Measurements from ENCODE around the gene TGFBR3. TPM values are rescaled to one million over a fixed set of nuclear protein-coding genes. Genes with fewer than 3 reads are reported as not detected.

TGFBR3 gene
- total RNA-seq, 4 donors from 2014 or later, result 37.3 to 61.7 (median 48.4) TPM

GRCh38 chr1:91784191-91784590 lies 101.8 kb downstream of the TGFBR3 start:
- no peak for TF ChIP-seq CTCF (IDR thresholded peaks at IDR 0.05 in 4 of 5, conservative IDR thresholded peaks at IDR 0.05 in 1 of 5)
- no peak for TF ChIP-seq POLR2A (IDR thresholded peaks at IDR 0.05)
- in situ Hi-C loops (cut with MboI; ENCODE audit: low sequenced_read_pairs in 4 of 4), result no loop called here

GRCh38 chr1:91783423-91784170 lies 102.4 kb downstream of the TGFBR3 start:
- Histone ChIP-seq H3K4me3 (no peak overlapping the region), H3K9me3 (no peaks in the 10 kb centered on the region), H3K4me1 (peaks cover 26 to 27% of the 10 kb centered on the region in 2 donors), H3K36me3 (no peaks in the 10 kb centered on the region), H3K27ac (peak overlapping the region; percentile 16 to 45 (median 42)), H3K27me3 (no peaks in the 10 kb centered on the region)
- no peak for TF ChIP-seq POLR2A (IDR thresholded peaks at IDR 0.05)
- no peak for TF ChIP-seq CTCF (IDR thresholded peaks at IDR 0.05 in 4 of 5, conservative IDR thresholded peaks at IDR 0.05 in 1 of 5)
- ATAC-seq (no peak), DNase-seq (no peak)
- intact Hi-C loops (cut with DNase I; ENCODE audit: low total_unique reads) (no loop called here), in situ Hi-C loops (cut with MboI; ENCODE audit: low sequenced_read_pairs in 4 of 4) (no loop called here)

More at GRCh38 chr1:91784191-91784590, 101.8 kb downstream of the TGFBR3 start:
- Histone ChIP-seq H3K36me3 (no peaks in the 10 kb centered on the region), H3K4me3 (no peak overlapping the region), H3K4me1 (peaks cover 23 to 25% of the 10 kb centered on the region in 2 donors), H3K9me3 (no peaks in the 10 kb centered on the region), H3K27me3 (no peaks in the 10 kb centered on the region), H3K27ac (peak overlapping the region in 3 of 4 donors; percentile 40 to 45 (median 43))
- intact Hi-C loops (cut with DNase I; ENCODE audit: low total_unique reads), result no loop called here
- ATAC-seq (no peak), DNase-seq (no peak)

DNA sequence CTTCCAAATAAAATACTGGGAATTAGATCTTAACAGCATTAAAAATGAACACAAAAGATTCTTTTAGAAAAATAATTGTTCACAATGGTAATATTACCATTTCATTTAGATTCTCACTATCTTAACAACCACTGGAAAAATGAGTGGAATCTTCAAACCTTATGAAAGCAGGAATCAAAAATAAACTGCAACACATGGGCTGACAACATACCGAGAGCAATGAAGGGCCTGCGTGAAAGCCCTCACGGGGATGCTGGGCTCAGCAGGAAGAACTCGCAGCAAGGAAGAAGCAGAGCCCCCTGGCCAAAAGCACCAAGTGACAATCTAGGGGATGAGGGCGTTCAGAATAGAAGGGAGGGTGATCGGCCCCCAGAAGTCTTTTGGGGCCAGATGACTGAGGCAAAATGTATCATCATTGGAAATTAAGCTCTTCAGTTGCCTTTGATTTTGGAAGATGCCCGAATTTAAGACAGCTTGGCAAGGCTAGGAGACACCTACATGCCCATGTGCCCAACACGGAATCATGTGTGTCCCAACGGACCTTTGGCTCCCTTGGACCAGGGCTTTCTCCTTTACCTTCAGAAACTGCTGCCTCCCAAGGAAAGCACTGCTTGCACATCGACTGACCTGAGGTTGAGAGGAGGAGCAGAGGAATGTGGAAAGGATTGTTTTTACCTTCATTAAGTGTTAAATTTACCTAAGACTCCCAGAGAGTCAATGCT lies 103.9 kb downstream of the TGFBR3 start:
- TF ChIP-seq POLR2A (IDR thresholded peaks at IDR 0.05) (no peak), CTCF (IDR thresholded peaks at IDR 0.05 in 4 of 5, conservative IDR thresholded peaks at IDR 0.05 in 1 of 5) (no peak)
- Histone ChIP-seq H3K4me1 (peaks cover 29 to 37% of the 10 kb centered on the region in 2 donors), H3K27ac (peak overlapping the region in 3 of 4 donors; percentile 46 to 53 (median 47)), H3K27me3 (no peaks in the 10 kb centered on the region), H3K36me3 (no peaks in the 10 kb centered on the region), H3K4me3 (no peak overlapping the region), H3K9me3 (no peaks in the 10 kb centered on the region)
- ATAC-seq (no peak), DNase-seq (no peak)
- intact Hi-C loops (cut with DNase I; ENCODE audit: low total_unique reads) (no loop called here), in situ Hi-C loops (cut with MboI; ENCODE audit: low sequenced_read_pairs in 4 of 4) (no loop called here)

- Histone ChIP-seq H3K4me1 (peaks cover 35 to 43% of the 10 kb centered on the region in 2 donors), H3K4me3 (no peak overlapping the region), H3K27me3 (no peaks in the 10 kb centered on the region), H3K9me3 (no peaks in the 10 kb centered on the region), H3K27ac (peak overlapping the region; percentile 14 to 53 (median 49)), H3K36me3 (no peaks in the 10 kb centered on the region)
- TF ChIP-seq POLR2A (IDR thresholded peaks at IDR 0.05) (no peak), CTCF (IDR thresholded peaks at IDR 0.05 in 4 of 5, conservative IDR thresholded peaks at IDR 0.05 in 1 of 5) (no peak)
- DNase-seq (no peak), ATAC-seq (no peak)
- in situ Hi-C loops (cut with MboI; ENCODE audit: low sequenced_read_pairs in 4 of 4), result no loop called here
- intact Hi-C loops (cut with DNase I; ENCODE audit: low total_unique reads), result no loop called here
Observed at GRCh38 chr1:91781371-91781825, 104.6 kb downstream of the TGFBR3 start.

All from gastrocnemius medialis (tissue), 4 donors.